OCI-LY1 (cell line): ENCODE data around the gene WHRN.

Experiments used
- H2AFZ ChIP-seq: fragments of 200-600 bp; sonication (generic), shearing (Covaris generic); 2 replicates; pipeline ENCODE4 v1.6.0; 2014; ENCODE audit warnings: antibody characterized with exemption, mild to moderate bottlenecking, low read length
- H3F3A ChIP-seq: fragments of 200-600 bp; sonication (generic), shearing (Covaris generic); 2 replicates; pipeline ENCODE4 v1.6.0; 2014; ENCODE audit warnings: mild to moderate bottlenecking, antibody characterized with exemption, low read length, moderate library complexity; ENCODE audit not compliant: insufficient read depth
- H3K27ac ChIP-seq: fragments of 200-600 bp; sonication (generic); 2 replicates; pipeline ENCODE4 v1.5.1; 2014; ENCODE audit warnings: low read length, mixed run types, mild to moderate bottlenecking, low read depth; ENCODE audit not compliant: poor library complexity, severe bottlenecking
- H3K27me3 ChIP-seq: fragments of 200-600 bp; sonication (generic); 2 replicates; pipeline ENCODE4 v1.6.0; 2014; ENCODE audit warnings: antibody characterized with exemption, mild to moderate bottlenecking, low read length, moderate library complexity; ENCODE audit not compliant: insufficient read depth
- H3K36me3 ChIP-seq: fragments of 200-600 bp; sonication (generic); 2 replicates; pipeline ENCODE4 v1.6.1; 2014; ENCODE audit warnings: mild to moderate bottlenecking, antibody characterized with exemption, low read length, moderate library complexity, mixed read lengths; ENCODE audit not compliant: insufficient read depth
- H3K4me1 ChIP-seq: fragments of 200-600 bp; sonication (generic); 2 replicates; pipeline ENCODE4 v1.5.1; 2014; ENCODE audit warnings: mild to moderate bottlenecking, low read length, moderate library complexity; ENCODE audit not compliant: insufficient read depth, severe bottlenecking
- H3K4me2 ChIP-seq: fragments of 200-600 bp; sonication (generic), shearing (Covaris generic); 2 replicates; pipeline ENCODE4 v1.6.1; 2014; ENCODE audit warnings: low read length
- H3K4me3 ChIP-seq: fragments of 200-600 bp; sonication (generic); 2 replicates; pipeline ENCODE4 v1.5.1; 2014; ENCODE audit warnings: low read length, low read depth, mild to moderate bottlenecking, mixed read lengths; ENCODE audit not compliant: poor library complexity, severe bottlenecking
- H3K79me2 ChIP-seq: fragments of 200-600 bp; shearing (Covaris generic); 2 replicates; pipeline ENCODE4 v1.6.1; 2016; ENCODE audit warnings: mixed run types, low read length, mixed read lengths; ENCODE audit not compliant: insufficient read depth
- H3K9ac ChIP-seq: fragments of 200-600 bp; sonication (generic), shearing (Covaris generic); 2 replicates; pipeline ENCODE4 v1.6.1; 2014; ENCODE audit warnings: mild to moderate bottlenecking, low read length, mixed read lengths
- H3K9me2 ChIP-seq: fragments of 200-600 bp; sonication (generic), shearing (Covaris generic); 2 replicates; pipeline ENCODE4 v1.6.1; 2014; ENCODE audit warnings: low read depth, mild to moderate bottlenecking, low read length, mixed read lengths
- H3K9me3 ChIP-seq: fragments of 200-600 bp; shearing (Covaris generic); 2 replicates; pipeline ENCODE4 v1.6.1; 2014; ENCODE audit warnings: low read length, mixed read lengths
- H4K20me1 ChIP-seq: fragments of 200-600 bp; sonication (generic), shearing (Covaris generic); 2 replicates; pipeline ENCODE4 v1.6.0; 2016; ENCODE audit warnings: mild to moderate bottlenecking, low read length; ENCODE audit not compliant: insufficient read depth
- EZH2 ChIP-seq: fragments of 200-600 bp; sonication (generic), shearing (Covaris generic); IDR thresholded peaks from 2 replicates; pipeline ENCODE4 v1.8.0; 2017; ENCODE audit warnings: borderline replicate concordance, mixed run types, mild to moderate bottlenecking, antibody characterized with exemption, low read length, moderate library complexity, mixed read lengths
- TF ChIP-seq, protein P1 (sequence below): fragments of 200-600 bp; sonication (generic), shearing (Covaris generic); IDR thresholded peaks from 2 replicates; pipeline ENCODE4 v1.5.1; 2017; ENCODE audit warnings: mild to moderate bottlenecking, antibody characterized with exemption, low read length, moderate library complexity, mixed read lengths

The WHRN gene

DNA sequence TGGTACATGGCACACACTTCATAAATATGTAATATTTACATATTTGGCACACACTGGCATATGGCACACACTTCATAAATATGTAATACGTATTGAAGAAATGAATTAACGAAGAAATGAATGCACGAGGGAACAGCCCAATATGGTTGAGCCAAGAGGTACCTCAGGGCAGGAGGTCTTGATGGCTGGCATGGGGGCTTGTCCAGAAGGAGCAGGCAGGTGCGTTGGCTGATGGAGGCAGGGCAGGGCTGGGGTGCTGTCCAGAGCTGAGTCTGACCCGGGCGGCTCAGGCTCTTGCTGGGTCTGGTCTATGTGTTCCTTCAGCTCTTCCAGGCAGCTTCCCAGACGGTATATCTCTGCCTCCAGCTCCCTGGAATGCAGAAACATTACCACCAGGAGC is 143.7 kb downstream of the WHRN start:
- Histone ChIP-seq H3K9me2 (no peaks in the 10 kb centered on the region), H3K4me3 (no peak overlapping the region), H2AFZ (no peak overlapping the region), H3K9ac (no peak overlapping the region), H3K36me3 (peaks cover 91% of the 10 kb centered on the region), H3F3A (peaks cover 3% of the 10 kb centered on the region; the same call in 1 of the 2 replicates), H3K27ac (no peak overlapping the region), H3K4me1 (peaks cover 21% of the 10 kb centered on the region), H3K79me2 (no peaks in the 10 kb centered on the region), H3K4me2 (no peak overlapping the region), H4K20me1 (no peaks in the 10 kb centered on the region), H3K9me3 (no peaks in the 10 kb centered on the region), H3K27me3 (no peaks in the 10 kb centered on the region)
- TF ChIP-seq EZH2, result no peak
- TF ChIP-seq, protein P1, sequence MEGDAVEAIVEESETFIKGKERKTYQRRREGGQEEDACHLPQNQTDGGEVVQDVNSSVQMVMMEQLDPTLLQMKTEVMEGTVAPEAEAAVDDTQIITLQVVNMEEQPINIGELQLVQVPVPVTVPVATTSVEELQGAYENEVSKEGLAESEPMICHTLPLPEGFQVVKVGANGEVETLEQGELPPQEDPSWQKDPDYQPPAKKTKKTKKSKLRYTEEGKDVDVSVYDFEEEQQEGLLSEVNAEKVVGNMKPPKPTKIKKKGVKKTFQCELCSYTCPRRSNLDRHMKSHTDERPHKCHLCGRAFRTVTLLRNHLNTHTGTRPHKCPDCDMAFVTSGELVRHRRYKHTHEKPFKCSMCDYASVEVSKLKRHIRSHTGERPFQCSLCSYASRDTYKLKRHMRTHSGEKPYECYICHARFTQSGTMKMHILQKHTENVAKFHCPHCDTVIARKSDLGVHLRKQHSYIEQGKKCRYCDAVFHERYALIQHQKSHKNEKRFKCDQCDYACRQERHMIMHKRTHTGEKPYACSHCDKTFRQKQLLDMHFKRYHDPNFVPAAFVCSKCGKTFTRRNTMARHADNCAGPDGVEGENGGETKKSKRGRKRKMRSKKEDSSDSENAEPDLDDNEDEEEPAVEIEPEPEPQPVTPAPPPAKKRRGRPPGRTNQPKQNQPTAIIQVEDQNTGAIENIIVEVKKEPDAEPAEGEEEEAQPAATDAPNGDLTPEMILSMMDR, result no peak

DNA sequence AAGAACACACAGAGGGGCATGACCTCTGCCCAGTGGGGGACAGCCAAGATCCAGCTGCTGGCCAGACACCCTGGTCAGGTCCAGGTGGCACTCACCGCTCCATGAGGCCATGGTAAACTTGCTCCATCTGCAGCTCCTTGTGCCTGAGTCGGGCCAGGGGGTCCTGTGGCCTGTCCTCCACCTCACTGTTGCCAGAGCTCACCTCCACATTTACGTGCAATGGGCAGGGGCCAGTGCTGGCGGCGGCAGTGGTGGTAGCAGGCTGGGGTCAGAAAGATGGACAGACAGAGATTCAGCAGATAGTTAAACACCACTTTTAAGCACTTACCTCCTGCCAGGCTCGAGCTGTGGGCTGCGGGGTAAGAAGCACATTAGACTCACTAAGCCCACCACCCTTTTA is 145.5 kb downstream of the WHRN start:
- H3K36me3 ChIP-seq, result peaks cover 100% of the 10 kb centered on the region
- TF ChIP-seq EZH2, result no peak
- TF ChIP-seq, protein P1, result no peak
- no peaks in the 10 kb centered on the region for H4K20me1 ChIP-seq
- H3K9ac ChIP-seq, result no peak overlapping the region
- H3K9me2 ChIP-seq, result no peaks in the 10 kb centered on the region
- H3K4me3 ChIP-seq, result no peak overlapping the region
- H3K27ac ChIP-seq, result no peak overlapping the region
- no peaks in the 10 kb centered on the region for H3K9me3 ChIP-seq
- H3K27me3 ChIP-seq, result no peaks in the 10 kb centered on the region
- H3F3A ChIP-seq, result no peaks in the 10 kb centered on the region
- H3K79me2 ChIP-seq, result no peaks in the 10 kb centered on the region
- H3K4me2 ChIP-seq, result no peak overlapping the region
- H2AFZ ChIP-seq, result no peak overlapping the region
- peaks cover 5% of the 10 kb centered on the region for H3K4me1 ChIP-seq

DNA sequence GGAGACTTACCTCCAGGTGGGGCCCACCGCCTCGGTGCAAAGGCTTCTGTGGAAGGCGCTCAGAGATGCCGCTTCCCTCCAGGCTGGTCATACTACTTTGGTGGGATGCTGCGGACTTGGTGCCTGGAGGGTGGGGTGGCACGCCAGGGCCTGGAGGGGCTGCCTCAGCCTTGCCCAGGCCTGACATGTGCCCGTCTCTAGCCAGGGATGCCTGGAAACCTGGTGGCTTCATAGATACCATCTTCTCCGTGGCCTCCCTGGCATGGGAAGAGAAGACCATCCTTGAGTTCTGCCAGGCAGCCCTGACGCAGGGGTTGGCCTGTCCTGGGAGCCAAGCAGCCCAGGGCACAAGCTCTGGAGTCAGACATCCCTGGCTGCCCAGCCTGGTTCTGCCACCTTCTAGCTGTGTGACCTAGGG is 147.4 kb downstream of the WHRN start:
- Histone ChIP-seq H3K4me2 (no peak overlapping the region), H3K4me1 (no peaks in the 10 kb centered on the region), H2AFZ (no peak overlapping the region), H3K9ac (no peak overlapping the region), H3K9me2 (no peaks in the 10 kb centered on the region), H3K4me3 (no peak overlapping the region), H4K20me1 (no peaks in the 10 kb centered on the region), H3K36me3 (peaks cover 95% of the 10 kb centered on the region), H3K27me3 (no peaks in the 10 kb centered on the region), H3K79me2 (no peaks in the 10 kb centered on the region), H3K9me3 (no peaks in the 10 kb centered on the region), H3K27ac (no peak overlapping the region), H3F3A (no peaks in the 10 kb centered on the region)
- no peak for TF ChIP-seq EZH2
- TF ChIP-seq, protein P1, result no peak
